Nephron (organoid): ENCODE results near the gene CLEC3B.
A peak's percentile ranks its signal among the peaks of the same experiment; 100 is the strongest.

Source experiments
- H3K27ac Mint-ChIP-seq, 3 experiments: 2 replicates each; pipeline ENCODE4 v1.8.0; 2020; ENCODE audit warnings: mixed read lengths in 3 of 3, mild to moderate bottlenecking in 2 of 3, moderate library complexity in 1 of 3
- H3K27me3 Mint-ChIP-seq: 2 replicates; pipeline ENCODE4 v1.8.0; 2021; ENCODE audit warnings: low read depth, mild to moderate bottlenecking, moderate library complexity, mixed read lengths
- H3K36me3 Mint-ChIP-seq: 2 replicates; pipeline ENCODE4 v1.8.0; 2020; ENCODE audit warnings: low read depth, mixed read lengths
- H3K4me1 Mint-ChIP-seq: 2 replicates; pipeline ENCODE4 v1.8.0; 2020; ENCODE audit warnings: mixed read lengths
- H3K4me3 Mint-ChIP-seq, 3 experiments: 2 replicates each; pipeline ENCODE4 v1.8.0; 2020; ENCODE audit warnings: mild to moderate bottlenecking in 3 of 3, mixed read lengths in 3 of 3, moderate library complexity in 2 of 3
- H3K9me3 Mint-ChIP-seq: 2 replicates; pipeline ENCODE4 v1.8.0; 2020; ENCODE audit warnings: mixed read lengths
- CTCF ChIP-seq, 3 experiments: fragments of 200-600 bp; sonication (generic); IDR thresholded peaks; one replicate each; pipeline ENCODE4 v1.5.0; 2021; ENCODE audit warnings: antibody characterized with exemption in 3 of 3; ENCODE audit not compliant: unreplicated experiment in 3 of 3

The CLEC3B gene

GRCh38 chr3:45012577-45012976 is 13.5 kb upstream of the CLEC3B start:
- Mint-ChIP-seq H3K9me3 (no peaks in the 10 kb centered on the region), H3K27ac (peak overlapping the region; percentile 90 to 97 (median 96)), H3K4me3 (no peak overlapping the region), H3K4me1 (peaks cover 72% of the 10 kb centered on the region), H3K36me3 (peaks cover 54% of the 10 kb centered on the region), H3K27me3 (no peaks in the 10 kb centered on the region)
- TF ChIP-seq CTCF (IDR thresholded peaks at IDR 0.05; ENCODE audit: unreplicated experiment in 3 of 3), result no peak

GRCh38 chr3:45016916-45017315 is 9.2 kb upstream of the CLEC3B start:
- no peak for TF ChIP-seq CTCF (IDR thresholded peaks at IDR 0.05; ENCODE audit: unreplicated experiment in 3 of 3)
- Mint-ChIP-seq H3K4me1 (peaks cover 71% of the 10 kb centered on the region), H3K27ac (peak overlapping the region in 1 of 3 experiments; percentile 19), H3K36me3 (peaks cover 22% of the 10 kb centered on the region), H3K9me3 (no peaks in the 10 kb centered on the region), H3K27me3 (no peaks in the 10 kb centered on the region), H3K4me3 (no peak overlapping the region)

GRCh38 chr3:45017821-45018220 is 8.3 kb upstream of the CLEC3B start:
- Mint-ChIP-seq H3K4me1 (peaks cover 64% of the 10 kb centered on the region), H3K27me3 (no peaks in the 10 kb centered on the region), H3K4me3 (no peak overlapping the region), H3K36me3 (peaks cover 14% of the 10 kb centered on the region), H3K27ac (peak overlapping the region in 2 of 3 experiments; percentile 50 to 56), H3K9me3 (no peaks in the 10 kb centered on the region)
- no peak for TF ChIP-seq CTCF (IDR thresholded peaks at IDR 0.05; ENCODE audit: unreplicated experiment in 3 of 3)

- TF ChIP-seq CTCF (IDR thresholded peaks at IDR 0.05; ENCODE audit: unreplicated experiment in 3 of 3), result no peak
- H3K4me1 Mint-ChIP-seq, result peaks cover 69% of the 10 kb centered on the region
- H3K9me3 Mint-ChIP-seq, result no peaks in the 10 kb centered on the region
- H3K36me3 Mint-ChIP-seq, result no peaks in the 10 kb centered on the region
- no peak overlapping the region for H3K27ac Mint-ChIP-seq
- no peak overlapping the region for H3K4me3 Mint-ChIP-seq
- no peaks in the 10 kb centered on the region for H3K27me3 Mint-ChIP-seq
These were observed 5.6 kb upstream of the CLEC3B start for GRCh38 chr3:45020534-45020933.

GRCh38 chr3:45021524-45022297 is 4.4 kb upstream of the CLEC3B start:
- Mint-ChIP-seq H3K27ac (peak overlapping the region in 2 of 3 experiments; percentile 46 to 78), H3K4me1 (peaks cover 75% of the 10 kb centered on the region), H3K27me3 (peaks cover 8% of the 10 kb centered on the region), H3K9me3 (no peaks in the 10 kb centered on the region), H3K36me3 (no peaks in the 10 kb centered on the region), H3K4me3 (no peak overlapping the region)
- no peak for TF ChIP-seq CTCF (IDR thresholded peaks at IDR 0.05; ENCODE audit: unreplicated experiment in 3 of 3)

GRCh38 chr3:45023675-45024074 is 2.4 kb upstream of the CLEC3B start:
- Mint-ChIP-seq H3K4me3 (no peak overlapping the region), H3K4me1 (peaks cover 65% of the 10 kb centered on the region), H3K27ac (peak overlapping the region in 2 of 3 experiments; percentile 63 to 88), H3K36me3 (no peaks in the 10 kb centered on the region), H3K27me3 (peaks cover 11% of the 10 kb centered on the region), H3K9me3 (no peaks in the 10 kb centered on the region)
- no peak for TF ChIP-seq CTCF (IDR thresholded peaks at IDR 0.05; ENCODE audit: unreplicated experiment in 3 of 3)
